ENCODE data around the gene MARCHF7. TPM values are rescaled to one million over a fixed set of nuclear protein-coding genes. Genes with fewer than 3 reads are reported as not detected.

The MARCHF7 gene
- total RNA-seq, 1 experiment from 2014 or later: 84.3 TPM

GRCh38 chr2:159755014-159755413 lies 42.7 kb downstream of the MARCHF7 start:
- Histone ChIP-seq H3K4me2 (ENCODE audit: low read length) (no peak overlapping the region), H3K36me3 (ENCODE audit: low read depth, low read length) (peaks cover 78% of the 10 kb centered on the region), H3K4me1 (ENCODE audit: insufficient read depth, low read length) (no peaks in the 10 kb centered on the region), H3K27me3 (ENCODE audit: low read length) (no peaks in the 10 kb centered on the region), H3F3A (ENCODE audit: low read length, unreplicated experiment) (no peaks in the 10 kb centered on the region), H2AFZ (ENCODE audit: low read length) (no peak overlapping the region), H3K79me2 (ENCODE audit: low read length) (peaks cover 73% of the 10 kb centered on the region), H4K20me1 (ENCODE audit: low read length) (peaks cover 60% of the 10 kb centered on the region), H3K9ac (ENCODE audit: low read length) (no peak overlapping the region), H3K27ac (ENCODE audit: low read length) (no peak overlapping the region), H3K9me2 (replicated peaks; ENCODE audit: low read length) (no peaks in the 10 kb centered on the region), H3K9me3 (ENCODE audit: low read length) (no peaks in the 10 kb centered on the region), H3K4me3 (ENCODE audit: low read length) (no peak overlapping the region)
- DNase-seq (no peak), ATAC-seq (no peak)
- ChIA-PET CTCF (no interaction called here), POLR2A (ENCODE audit: unreplicated experiment) (no interaction called here)
- no TSS peak for BruUV-seq (replicated peaks)
- TF ChIP-seq CTCF (conservative IDR thresholded peaks at IDR 0.05; ENCODE audit: low read depth, low read length): no peak
- no peak for TF ChIP-seq EZH2phosphoT487 (IDR thresholded peaks at IDR 0.05; ENCODE audit: borderline replicate concordance, low read length)
- no peak for TF ChIP-seq EZH2 (IDR thresholded peaks at IDR 0.05; ENCODE audit: low read length, unreplicated experiment)
- intact Hi-C loops (cut with micrococcal nuclease): loop anchor here (2.0 to 5.0 kb wide), 2 partner anchors 40 to 52 kb away; no protein-coding TSS in a partner anchor

DNA sequence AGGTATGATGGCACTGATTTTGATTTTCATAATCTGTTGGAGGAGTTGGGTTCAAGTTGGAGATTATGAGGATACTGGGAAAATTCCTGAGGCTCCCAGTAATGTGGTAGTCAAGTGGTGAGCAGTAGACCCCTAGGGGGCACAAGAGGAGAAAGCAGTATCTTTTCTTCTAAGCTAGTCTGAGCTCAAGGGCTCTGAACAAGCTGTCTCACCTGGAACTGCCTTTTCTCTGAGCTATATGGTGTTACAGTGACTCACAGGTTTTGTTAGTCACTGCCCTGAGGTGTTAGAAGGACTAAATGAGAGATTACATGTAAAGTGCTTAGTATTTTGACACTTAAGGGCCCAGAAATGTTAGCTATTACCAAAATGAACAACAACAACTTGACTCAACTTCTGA lies 43.5 kb downstream of the MARCHF7 start:
- POLR2A ChIA-PET (ENCODE audit: unreplicated experiment): no interaction called here
- DNase-seq (peak; percentile 70), ATAC-seq (peak; percentile 82)
- Histone ChIP-seq H4K20me1 (ENCODE audit: low read length) (peaks cover 63% of the 10 kb centered on the region), H3K9ac (ENCODE audit: low read length) (no peak overlapping the region), H3K36me3 (ENCODE audit: low read depth, low read length) (peaks cover 84% of the 10 kb centered on the region), H3K27me3 (ENCODE audit: low read length) (no peaks in the 10 kb centered on the region), H3K4me3 (ENCODE audit: low read length) (no peak overlapping the region), H3K9me3 (ENCODE audit: low read length) (no peaks in the 10 kb centered on the region), H3K9me2 (replicated peaks; ENCODE audit: low read length) (no peaks in the 10 kb centered on the region), H3K27ac (ENCODE audit: low read length) (no peak overlapping the region), H3K79me2 (ENCODE audit: low read length) (peaks cover 71% of the 10 kb centered on the region), H3K4me1 (ENCODE audit: insufficient read depth, low read length) (no peaks in the 10 kb centered on the region), H3F3A (ENCODE audit: low read length, unreplicated experiment) (no peaks in the 10 kb centered on the region), H2AFZ (ENCODE audit: low read length) (no peak overlapping the region), H3K4me2 (ENCODE audit: low read length) (no peak overlapping the region)
- CTCF ChIA-PET: interaction anchor here (0.5 to 1.0 kb wide), 10 partner anchors 9 to 266 kb away, joined by 3 to 9 read pairs (median 3); partner anchors contain the start of gene MARCHF7
- BruUV-seq (replicated peaks): no TSS peak
- intact Hi-C loops (cut with micrococcal nuclease): loop anchor here (2.0 to 5.0 kb wide), 2 partner anchors 41 to 52 kb away; no protein-coding TSS in a partner anchor
- peak; percentile 68 for TF ChIP-seq CTCF (conservative IDR thresholded peaks at IDR 0.05; ENCODE audit: low read depth, low read length)
- TF ChIP-seq EZH2 (IDR thresholded peaks at IDR 0.05; ENCODE audit: low read length, unreplicated experiment): no peak

GRCh38 chr2:159758239-159758638 lies 45.9 kb downstream of the MARCHF7 start:
- Histone ChIP-seq H3K4me1 (ENCODE audit: insufficient read depth, low read length) (no peaks in the 10 kb centered on the region), H3K9me2 (replicated peaks; ENCODE audit: low read length) (no peaks in the 10 kb centered on the region), H3F3A (ENCODE audit: low read length, unreplicated experiment) (peaks cover 5% of the 10 kb centered on the region), H3K4me3 (ENCODE audit: low read length) (no peak overlapping the region), H3K27ac (ENCODE audit: low read length) (no peak overlapping the region), H2AFZ (ENCODE audit: low read length) (no peak overlapping the region), H3K36me3 (ENCODE audit: low read depth, low read length) (peaks cover 78% of the 10 kb centered on the region), H3K79me2 (ENCODE audit: low read length) (peaks cover 47% of the 10 kb centered on the region), H3K9ac (ENCODE audit: low read length) (no peak overlapping the region), H4K20me1 (ENCODE audit: low read length) (peaks cover 57% of the 10 kb centered on the region), H3K4me2 (ENCODE audit: low read length) (no peak overlapping the region), H3K27me3 (ENCODE audit: low read length) (no peaks in the 10 kb centered on the region), H3K9me3 (ENCODE audit: low read length) (no peaks in the 10 kb centered on the region)
- ChIA-PET POLR2A (ENCODE audit: unreplicated experiment) (no interaction called here), CTCF (interaction anchor here (0.7 kb wide), 1 partner anchor 1306 kb away, joined by 4 read pairs; no protein-coding TSS in a partner anchor)
- intact Hi-C loops (cut with micrococcal nuclease): loop anchor here (5.0 kb wide), 1 partner anchor 49 kb away; no protein-coding TSS in a partner anchor
- no TSS peak for BruUV-seq (replicated peaks)
- ATAC-seq (no peak), DNase-seq (no peak)
- TF ChIP-seq CTCF (conservative IDR thresholded peaks at IDR 0.05; ENCODE audit: low read depth, low read length): no peak
- TF ChIP-seq EZH2 (IDR thresholded peaks at IDR 0.05; ENCODE audit: low read length, unreplicated experiment): no peak
- no peak for TF ChIP-seq EZH2phosphoT487 (IDR thresholded peaks at IDR 0.05; ENCODE audit: borderline replicate concordance, low read length)
